ENCODE results near the gene YPEL2.

- TF ChIP-seq POLR2A (IDR thresholded peaks at IDR 0.05; ENCODE audit: low read depth, low read length) (no peak), POLR2AphosphoS5 (IDR thresholded peaks at IDR 0.05; ENCODE audit: low read depth, low read length) (no peak)
These were observed 30.7 kb downstream of the YPEL2 start for GRCh38 chr17:59361916-59362810.

Data from GM12892 (cell line).